8988T (cell line): ENCODE results near the gene FGF2.
A peak's percentile ranks its signal among the peaks of the same experiment; 100 is the strongest.
"Not testable (repeated sequence)": the region's sequence is repeated elsewhere in the genome, so short reads cannot be mapped to it uniquely, and the experiment has no call there.

Experiments used
- DNase-seq: peaks from one replicate; pipeline ENCODE4 v3.0.0; 2011

The FGF2 gene

GRCh38 chr4:122814426-122814825, 12.2 kb upstream of the FGF2 start:
- DNase-seq = no peak

- DNase-seq = no peak
These were observed 11.4 kb upstream of the FGF2 start for GRCh38 chr4:122815248-122815647.

GRCh38 chr4:122816476-122816875, 10.2 kb upstream of the FGF2 start:
- no peak for DNase-seq

- DNase-seq = no peak
These were observed 6.8 kb upstream of the FGF2 start for GRCh38 chr4:122819708-122820449.

GRCh38 chr4:122821092-122821491, 5.5 kb upstream of the FGF2 start:
- DNase-seq = no peak

GRCh38 chr4:122822466-122822865, 4.2 kb upstream of the FGF2 start:
- DNase-seq = no peak

- no peak for DNase-seq
These were observed 3.2 kb upstream of the FGF2 start for GRCh38 chr4:122823476-122823875.

- DNase-seq = no peak
These were observed 2.0 kb upstream of the FGF2 start for GRCh38 chr4:122824616-122825015.

- DNase-seq = no peak
These were observed 528 bp upstream of the FGF2 start for GRCh38 chr4:122826079-122826527.

- peak; percentile 65 for DNase-seq
These were observed 737 bp downstream of the FGF2 start for GRCh38 chr4:122827258-122827878.

GRCh38 chr4:122827879-122828601, 1.4 kb downstream of the FGF2 start:
- peak; percentile 37 for DNase-seq

- no peak for DNase-seq
These were observed 3.9 kb downstream of the FGF2 start for GRCh38 chr4:122830426-122831095.

- no peak for DNase-seq
These were observed 5.0 kb downstream of the FGF2 start for GRCh38 chr4:122831515-122832196.

- no peak for DNase-seq
These were observed 6.1 kb downstream of the FGF2 start for GRCh38 chr4:122832732-122833131.

- no peak for DNase-seq
These were observed 7.4 kb downstream of the FGF2 start for GRCh38 chr4:122833999-122834398.

- DNase-seq = no peak
These were observed 10.3 kb downstream of the FGF2 start for GRCh38 chr4:122836941-122837340.

- no peak for DNase-seq
These were observed 11.4 kb downstream of the FGF2 start for GRCh38 chr4:122838034-122838433.

GRCh38 chr4:122842392-122842791, 15.8 kb downstream of the FGF2 start:
- no peak for DNase-seq

- no peak for DNase-seq
These were observed 16.4 kb downstream of the FGF2 start for GRCh38 chr4:122842984-122843531.

- DNase-seq = not testable (repeated sequence)
These were observed 17.8 kb downstream of the FGF2 start for GRCh38 chr4:122844391-122844790.

GRCh38 chr4:122845066-122845465, 18.4 kb downstream of the FGF2 start:
- DNase-seq = no peak

GRCh38 chr4:122845760-122846159, 19.1 kb downstream of the FGF2 start:
- DNase-seq = no peak
